GM10266 (cell line): Measurements from ENCODE around the gene TMEM82.

Experiments
- DNase-seq: peaks from one replicate; pipeline ENCODE4 v3.0.0; 2012; ENCODE audit errors: extremely low spot score
- CTCF ChIP-seq: IDR thresholded peaks from 2 replicates; pipeline ENCODE4 v1.5.1; 2012; ENCODE audit warnings: mild to moderate bottlenecking, low read depth; ENCODE audit not compliant: control insufficient read depth, insufficient read depth; ENCODE audit errors: missing control alignments

TMEM82 gene

GRCh38 chr1:15750924-15751323, 8.6 kb downstream of the TMEM82 start:
- DNase-seq: no peak
- TF ChIP-seq CTCF: no peak

GRCh38 chr1:15751717-15752116, 9.4 kb downstream of the TMEM82 start:
- DNase-seq: no peak
- TF ChIP-seq CTCF: no peak

- DNase-seq: no peak
- no peak for TF ChIP-seq CTCF
Observed at GRCh38 chr1:15753776-15754175, 11.5 kb downstream of the TMEM82 start.

- no peak for DNase-seq
- no peak for TF ChIP-seq CTCF
Observed at GRCh38 chr1:15755021-15755645, 12.8 kb downstream of the TMEM82 start.

GRCh38 chr1:15755646-15756040, 13.3 kb downstream of the TMEM82 start:
- no peak for TF ChIP-seq CTCF
- no peak for DNase-seq

- no peak for TF ChIP-seq CTCF
- no peak for DNase-seq
Observed at GRCh38 chr1:15756143-15757015, 14.1 kb downstream of the TMEM82 start.

- no peak for TF ChIP-seq CTCF
- DNase-seq: no peak
Observed at GRCh38 chr1:15757016-15757543, 14.8 kb downstream of the TMEM82 start.
